Measurements from ENCODE around the gene PCNX1.

- TF ChIP-seq, protein P1, sequence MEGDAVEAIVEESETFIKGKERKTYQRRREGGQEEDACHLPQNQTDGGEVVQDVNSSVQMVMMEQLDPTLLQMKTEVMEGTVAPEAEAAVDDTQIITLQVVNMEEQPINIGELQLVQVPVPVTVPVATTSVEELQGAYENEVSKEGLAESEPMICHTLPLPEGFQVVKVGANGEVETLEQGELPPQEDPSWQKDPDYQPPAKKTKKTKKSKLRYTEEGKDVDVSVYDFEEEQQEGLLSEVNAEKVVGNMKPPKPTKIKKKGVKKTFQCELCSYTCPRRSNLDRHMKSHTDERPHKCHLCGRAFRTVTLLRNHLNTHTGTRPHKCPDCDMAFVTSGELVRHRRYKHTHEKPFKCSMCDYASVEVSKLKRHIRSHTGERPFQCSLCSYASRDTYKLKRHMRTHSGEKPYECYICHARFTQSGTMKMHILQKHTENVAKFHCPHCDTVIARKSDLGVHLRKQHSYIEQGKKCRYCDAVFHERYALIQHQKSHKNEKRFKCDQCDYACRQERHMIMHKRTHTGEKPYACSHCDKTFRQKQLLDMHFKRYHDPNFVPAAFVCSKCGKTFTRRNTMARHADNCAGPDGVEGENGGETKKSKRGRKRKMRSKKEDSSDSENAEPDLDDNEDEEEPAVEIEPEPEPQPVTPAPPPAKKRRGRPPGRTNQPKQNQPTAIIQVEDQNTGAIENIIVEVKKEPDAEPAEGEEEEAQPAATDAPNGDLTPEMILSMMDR (IDR thresholded peaks at IDR 0.05; ENCODE audit: insufficient read depth, low read length, poor library complexity, severe bottlenecking): no peak
- no peak for TF ChIP-seq EZH2phosphoT487 (conservative IDR thresholded peaks at IDR 0.05; ENCODE audit: low read length)
Observed at GRCh38 chr14:70917633-70918032, 10.4 kb downstream of the PCNX1 start.

Measured in SU-DHL-6 (cell line).